Psoas muscle (tissue), 8 donors: ENCODE data around the gene ZC3HAV1. TPM values are rescaled to one million over a fixed set of nuclear protein-coding genes. Genes with fewer than 3 reads are reported as not detected.

Source experiments
- ATAC-seq, 4 donors: fragments of 200-7000 bp; cut with Tn5 transposase; one replicate each; pipeline ENCODE4 v1.9.1; 2020; ENCODE audit warnings: moderate library complexity in 3 of 4, mild to moderate bottlenecking in 2 of 4
- DNase-seq, 2 donors: peaks; one replicate each; pipeline ENCODE4 v3.0.0-alpha.2; 2020
- H3K27ac ChIP-seq: fragments of 200-600 bp; one replicate; pipeline ENCODE4 v1.8.0; 2022
- H3K27me3 ChIP-seq, 3 donors: fragments of 200-600 bp in 1 of 3; one replicate each; pipeline versions ENCODE4 v1.6.1 to v1.8.0; 2013 to 2022; ENCODE audit warnings: low read length in 2 of 3, mild to moderate bottlenecking in 2 of 3, moderate library complexity in 1 of 3; ENCODE audit not compliant: insufficient read depth in 3 of 3
- H3K36me3 ChIP-seq, 2 donors: fragments of 200-600 bp in 1 of 2; one replicate each; pipeline versions ENCODE4 v1.6.1 to v1.8.0; 2013 to 2022; ENCODE audit warnings: low read depth in 1 of 2, mild to moderate bottlenecking in 1 of 2, moderate library complexity in 1 of 2; ENCODE audit not compliant: insufficient read depth in 1 of 2
- H3K4me1 ChIP-seq: fragments of 200-600 bp; one replicate; pipeline ENCODE4 v1.8.0; 2022
- H3K4me3 ChIP-seq: fragments of 200-600 bp; one replicate; pipeline ENCODE4 v1.8.0; 2022; ENCODE audit warnings: mild to moderate bottlenecking
- H3K9me3 ChIP-seq: fragments of 200-600 bp; one replicate; pipeline ENCODE4 v1.8.0; 2022
- CTCF ChIP-seq: fragments of 200-600 bp; IDR thresholded peaks from one replicate; pipeline ENCODE4 v1.8.0; 2022; ENCODE audit warnings: antibody characterized with exemption
- WGBS, 3 donors: extraction: QIAGEN DNeasy Blood & Tissue Kit; methylation state at CpG; one replicate each; pipeline versions ENCODE4 v1.1.6 to v1.1.7; 2013; 5-methylcytosine and 5-hydroxymethylcytosine counted together
- intact Hi-C, 2 donors: fragments of 100-400 bp; cut with DNase I; formaldehyde crosslinking; loops; one replicate each; pipeline versions ENCODE4 v1.11.0 to v1.14.2; 2022
- polyA plus RNA-seq, 3 donors: library from polyadenylated mRNA; stranded (reverse); fragments of 200-250 nt; gene quantifications; one replicate each; pipeline ENCODE4 v1.2.3, GENCODE V29; 2013
- total RNA-seq, 4 donors: library from RNA; stranded (reverse); fragmentation: NEBNext Ultra II Directional in 2 of 4; extraction: Animal tissue kit (Norgen Biotek cat#: 25700) in 2 of 4; gene quantifications; one replicate each; pipeline versions ENCODE4 v1.2.1 to v1.2.4, GENCODE V29; 2021 to 2023
- donor health status: healthy with polysubstance abuse.
- donor health status: DM: no; HTN: no; CAD: no; lungs with moderate emphysema.
- donor health status: Bipolar disorder and iron deficiency.
- donor health status: healthy.
- donor health status: DM: yes; HTN: yes; CAD: no.
- donor health status: DM: no; HTN: no; CAD: no.
- donor health status: DM: no; HTN: no; CAD: no.
- donor health status: DM: yes; HTN: yes; CAD: no.

The ZC3HAV1 gene
- total and polyA plus RNA-seq, 7 donors, result 1.6 to 5.3 (median 3.9) TPM

DNA sequence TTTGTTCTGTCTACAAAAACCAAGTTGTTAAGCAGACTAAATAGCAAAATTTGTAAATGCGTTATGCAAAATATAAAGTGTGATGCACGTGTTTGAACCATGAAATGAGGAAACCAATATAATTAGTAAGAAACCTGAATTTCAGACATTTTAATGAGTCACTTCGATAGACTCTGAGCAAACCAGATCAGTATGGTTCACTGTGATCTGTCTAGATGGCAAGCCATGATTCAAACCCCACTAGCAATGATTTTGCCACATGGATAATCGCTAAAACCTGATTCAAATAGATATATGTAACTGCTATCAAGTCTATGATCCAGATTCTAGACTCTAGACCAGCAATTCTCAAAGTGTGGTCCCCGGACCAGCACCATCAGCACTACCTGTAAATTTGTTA is 24.8 kb downstream of the ZC3HAV1 start:
- 90 to 94% (median 91%) methylated on average over 5 of the region's 5 CpGs for WGBS, 3 donors
- no peak for TF ChIP-seq CTCF
- H3K27ac ChIP-seq, result no peak overlapping the region
- no peaks in the 10 kb centered on the region for H3K4me1 ChIP-seq
- H3K36me3 ChIP-seq, result peaks cover 0 to 56% of the 10 kb centered on the region in 2 donors
- DNase-seq (no peak), ATAC-seq (no peak)
- H3K4me3 ChIP-seq, result no peak overlapping the region
- no peaks in the 10 kb centered on the region for H3K9me3 ChIP-seq
- H3K27me3 ChIP-seq, result no peaks in the 10 kb centered on the region
- intact Hi-C loops, result no loop called here

- no peak for ATAC-seq
- no peaks in the 10 kb centered on the region for H3K27me3 ChIP-seq
- no peak for TF ChIP-seq CTCF
- H3K36me3 ChIP-seq, result peaks cover 0 to 61% of the 10 kb centered on the region in 2 donors
- H3K9me3 ChIP-seq, result no peaks in the 10 kb centered on the region
- no peak for DNase-seq
- no peak overlapping the region for H3K27ac ChIP-seq
- intact Hi-C loops, result no loop called here
- no peaks in the 10 kb centered on the region for H3K4me1 ChIP-seq
- no peak overlapping the region for H3K4me3 ChIP-seq
Observed at GRCh38 chr7:139081584-139081983, 27.9 kb downstream of the ZC3HAV1 start.

DNA sequence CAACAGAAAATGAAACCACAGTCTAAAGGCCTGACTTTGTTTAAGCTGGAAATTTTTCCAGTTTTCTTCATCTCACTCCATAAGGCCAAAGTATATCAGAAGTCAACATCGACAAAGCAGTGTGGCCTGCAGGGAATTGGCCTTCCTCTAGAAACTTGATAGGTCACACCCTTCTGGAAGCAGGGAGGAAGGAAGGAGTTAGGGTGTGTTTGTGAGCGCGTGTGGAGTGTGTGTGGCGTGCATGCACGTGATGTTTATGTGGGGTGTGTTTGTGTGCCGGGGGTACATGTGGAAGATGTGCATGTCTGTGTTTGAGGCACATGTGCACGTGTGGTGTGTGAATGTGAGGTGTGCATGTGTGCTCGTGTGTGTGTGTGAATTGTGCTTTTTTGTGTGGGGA is 28.6 kb downstream of the ZC3HAV1 start:
- 67 to 70% (median 70%) methylated on average over 8 of the region's 8 CpGs for WGBS, 3 donors
- no peaks in the 10 kb centered on the region for H3K27me3 ChIP-seq

GRCh38 chr7:139079861-139080260 is 29.7 kb downstream of the ZC3HAV1 start:
- Histone ChIP-seq H3K36me3 (peaks cover 0 to 68% of the 10 kb centered on the region in 2 donors), H3K9me3 (no peaks in the 10 kb centered on the region), H3K4me3 (no peak overlapping the region), H3K27me3 (no peaks in the 10 kb centered on the region), H3K27ac (no peak overlapping the region), H3K4me1 (no peaks in the 10 kb centered on the region)
- intact Hi-C loops, result loop anchor here (5.0 to 10.0 kb wide), 3 partner anchors 63 to 195 kb away; no protein-coding TSS in a partner anchor
- DNase-seq, result no peak
- no peak for TF ChIP-seq CTCF
- WGBS, 3 donors, result 95% methylated on average over 15 of the region's 15 CpGs
- no peak for ATAC-seq

More for the DNA sequence above, 28.6 kb downstream of the ZC3HAV1 start:
- intact Hi-C loops, result no loop called here
- H3K27ac ChIP-seq, result no peak overlapping the region
- DNase-seq (no peak), ATAC-seq (no peak)
- peaks cover 0 to 65% of the 10 kb centered on the region in 2 donors for H3K36me3 ChIP-seq
- H3K4me3 ChIP-seq, result no peak overlapping the region
- no peaks in the 10 kb centered on the region for H3K9me3 ChIP-seq
- TF ChIP-seq CTCF, result no peak
- no peaks in the 10 kb centered on the region for H3K4me1 ChIP-seq

- no peak for TF ChIP-seq CTCF
- Histone ChIP-seq H3K27me3 (no peaks in the 10 kb centered on the region), H3K4me3 (no peak overlapping the region), H3K9me3 (no peaks in the 10 kb centered on the region), H3K36me3 (peaks cover 0 to 69% of the 10 kb centered on the region in 2 donors), H3K4me1 (no peaks in the 10 kb centered on the region), H3K27ac (no peak overlapping the region)
- intact Hi-C loops, result loop anchor here (5.0 to 10.0 kb wide), 3 partner anchors 62 to 194 kb away; no protein-coding TSS in a partner anchor
- DNase-seq, result no peak
- no peak for ATAC-seq
- WGBS, 3 donors, result 73 to 86% (median 85%) methylated on average over 1 of the region's 1 CpG
Observed at GRCh38 chr7:139078911-139079310, 30.6 kb downstream of the ZC3HAV1 start.
